Activated B cell treated with CpG ODN at 0.5 μM for 24 hours (primary cell): ENCODE data around the gene NEGR1. TPM values are rescaled to one million over a fixed set of nuclear protein-coding genes. Genes with fewer than 3 reads are reported as not detected.

Experiments
- ATAC-seq: fragments of 200-7000 bp; cut with Tn5 transposase; one replicate; pipeline ENCODE4 v1.10.0; 2021; ENCODE audit warnings: low read depth, mild to moderate bottlenecking, moderate library complexity
- CTCF ChIA-PET: fragments of 350-600 bp; sonication (Branson Sonifier 250); formaldehyde crosslinking; loops from one replicate; lab custom pipeline; 2021; ENCODE audit warnings: antibody characterized with exemption; lab: Charles Lee
- POLR2A ChIA-PET: fragments of 350-600 bp; sonication (Branson Sonifier 250); formaldehyde crosslinking; loops from one replicate; lab custom pipeline; 2021; ENCODE audit warnings: antibody characterized with exemption; lab: Charles Lee
- DNase-seq: peaks from one replicate; pipeline ENCODE4 v3.0.0; 2022
- H3K27ac Mint-ChIP-seq: one replicate; pipeline ENCODE4 v1.8.0; 2020; ENCODE audit warnings: mixed read lengths
- H3K27me3 Mint-ChIP-seq: one replicate; pipeline ENCODE4 v1.8.0; 2021; ENCODE audit warnings: mixed read lengths
- H3K36me3 Mint-ChIP-seq: one replicate; pipeline ENCODE4 v1.8.0; 2021; ENCODE audit warnings: low read depth, mixed read lengths
- H3K4me1 Mint-ChIP-seq: one replicate; pipeline ENCODE4 v1.8.0; 2021; ENCODE audit warnings: mixed read lengths
- H3K4me3 Mint-ChIP-seq: one replicate; pipeline ENCODE4 v1.8.0; 2020; ENCODE audit warnings: mild to moderate bottlenecking, mixed read lengths
- H3K9me3 Mint-ChIP-seq: one replicate; pipeline ENCODE4 v1.8.0; 2020; ENCODE audit warnings: mixed read lengths
- CTCF ChIP-seq: fragments of 200-600 bp; IDR thresholded peaks from one replicate; pipeline ENCODE4 v1.8.0; 2022; ENCODE audit warnings: antibody characterized with exemption, mild to moderate bottlenecking
- intact Hi-C: fragments of 100-400 bp; cut with micrococcal nuclease; formaldehyde crosslinking; loops from one replicate; pipeline ENCODE4 v1.15.1; 2024
- total RNA-seq: library from RNA; stranded (reverse); gene quantifications from 2 replicates; pipeline ENCODE4 v1.2.3, GENCODE V29; 2022

NEGR1 gene
- total RNA-seq, 1 donor from 2014 or later = not detected

- H3K36me3 Mint-ChIP-seq = no peaks in the 10 kb centered on the region
Observed at GRCh38 chr1:71828431-71829012, 453.8 kb downstream of the NEGR1 start.

GRCh38 chr1:71823708-71824305 lies 458.5 kb downstream of the NEGR1 start:
- H3K27ac Mint-ChIP-seq = no peak overlapping the region
- intact Hi-C loops = no loop called here
- no peak for ATAC-seq
- H3K27me3 Mint-ChIP-seq = no peaks in the 10 kb centered on the region
- POLR2A ChIA-PET = no interaction called here
- H3K4me3 Mint-ChIP-seq = no peak overlapping the region
- TF ChIP-seq CTCF = no peak
- no peaks in the 10 kb centered on the region for H3K4me1 Mint-ChIP-seq
- no peak for DNase-seq
- H3K9me3 Mint-ChIP-seq = peaks cover 3% of the 10 kb centered on the region
- CTCF ChIA-PET = no interaction called here
- no peaks in the 10 kb centered on the region for H3K36me3 Mint-ChIP-seq

More at GRCh38 chr1:71828431-71829012, 453.8 kb downstream of the NEGR1 start:
- Mint-ChIP-seq H3K4me1 (no peaks in the 10 kb centered on the region), H3K4me3 (no peak overlapping the region), H3K9me3 (peaks cover 3% of the 10 kb centered on the region), H3K27ac (no peak overlapping the region), H3K27me3 (no peaks in the 10 kb centered on the region)
- no peak for DNase-seq
- no peak for ATAC-seq
- intact Hi-C loops = no loop called here
- TF ChIP-seq CTCF = no peak
- CTCF ChIA-PET = no interaction called here
- POLR2A ChIA-PET = no interaction called here

GRCh38 chr1:71817028-71817427 lies 465.3 kb downstream of the NEGR1 start:
- Mint-ChIP-seq H3K4me1 (no peaks in the 10 kb centered on the region), H3K4me3 (no peak overlapping the region), H3K27me3 (no peaks in the 10 kb centered on the region), H3K36me3 (no peaks in the 10 kb centered on the region), H3K27ac (no peak overlapping the region), H3K9me3 (peaks cover 6% of the 10 kb centered on the region)
- DNase-seq = no peak
- ChIA-PET CTCF (interaction anchor here (0.6 kb wide), 1 partner anchor 34 kb away, joined by 5 read pairs; no protein-coding TSS in a partner anchor), POLR2A (no interaction called here)
- ATAC-seq = no peak
- no peak for TF ChIP-seq CTCF
- intact Hi-C loops = no loop called here

- DNase-seq (no peak), ATAC-seq (no peak)
- TF ChIP-seq CTCF = no peak
- Mint-ChIP-seq H3K27ac (no peak overlapping the region), H3K9me3 (no peaks in the 10 kb centered on the region), H3K36me3 (no peaks in the 10 kb centered on the region), H3K4me3 (no peak overlapping the region), H3K4me1 (no peaks in the 10 kb centered on the region), H3K27me3 (no peaks in the 10 kb centered on the region)
- intact Hi-C loops = no loop called here
- ChIA-PET CTCF (no interaction called here), POLR2A (no interaction called here)
Observed at GRCh38 chr1:71809085-71809484, 473.3 kb downstream of the NEGR1 start.

- no peaks in the 10 kb centered on the region for H3K9me3 Mint-ChIP-seq
Observed at GRCh38 chr1:71804140-71804539, 478.2 kb downstream of the NEGR1 start.

More at GRCh38 chr1:71804140-71804539, 478.2 kb downstream of the NEGR1 start:
- DNase-seq = no peak
- intact Hi-C loops = no loop called here
- Mint-ChIP-seq H3K27me3 (no peaks in the 10 kb centered on the region), H3K4me1 (no peaks in the 10 kb centered on the region), H3K36me3 (no peaks in the 10 kb centered on the region), H3K27ac (no peak overlapping the region), H3K4me3 (no peak overlapping the region)
- no peak for ATAC-seq
- CTCF ChIA-PET = no interaction called here
- POLR2A ChIA-PET = no interaction called here
- no peak for TF ChIP-seq CTCF
